ENCODE measurements around the gene SLC34A3.

Gene SLC34A3

DNA sequence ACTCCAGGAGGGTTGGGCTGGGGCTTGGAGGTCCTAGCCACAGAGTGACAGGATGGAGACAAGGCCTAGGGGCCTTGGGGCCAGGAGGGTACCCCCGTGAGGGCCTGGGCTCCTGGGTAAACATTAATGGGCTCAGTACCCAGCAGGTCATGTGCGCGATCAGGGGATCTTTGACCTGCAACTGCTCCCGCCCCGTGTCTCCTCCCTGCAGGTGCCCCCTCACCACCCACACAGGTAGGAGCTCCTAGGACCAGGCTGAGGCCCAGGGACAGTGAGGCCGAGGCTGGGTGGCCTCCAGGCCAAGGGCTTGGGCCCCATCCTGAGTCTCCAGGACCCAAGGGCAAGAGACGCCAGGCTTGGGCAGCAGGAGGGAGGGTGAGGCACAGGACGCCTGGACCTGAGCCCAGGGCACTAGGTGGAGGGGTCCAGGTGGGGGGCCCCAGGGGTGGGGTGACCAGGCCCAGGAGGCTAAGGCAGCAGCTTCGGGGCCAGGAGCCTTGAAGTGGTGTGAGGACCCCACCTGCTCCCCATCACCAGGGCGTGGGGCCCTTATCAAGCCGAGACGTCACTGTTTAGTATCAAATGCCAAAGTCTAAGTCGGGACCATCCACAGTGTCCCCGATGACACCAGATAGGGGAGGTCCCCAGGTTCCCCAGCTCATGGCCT is at the start of gene SLC34A3:
SLC34A3 (plus strand) TSS at position 197 of the 667 bp plus-strand sequence. CDS start 802 bp downstream, outside the sequence.
- DNase-seq = no peak

- no peak for DNase-seq
Observed at GRCh38 chr9:137181680-137182079, 49.0 kb upstream of the SLC34A3 start.

GRCh38 chr9:137182836-137183235 is 47.9 kb upstream of the SLC34A3 start:
- no peak for DNase-seq

DNA sequence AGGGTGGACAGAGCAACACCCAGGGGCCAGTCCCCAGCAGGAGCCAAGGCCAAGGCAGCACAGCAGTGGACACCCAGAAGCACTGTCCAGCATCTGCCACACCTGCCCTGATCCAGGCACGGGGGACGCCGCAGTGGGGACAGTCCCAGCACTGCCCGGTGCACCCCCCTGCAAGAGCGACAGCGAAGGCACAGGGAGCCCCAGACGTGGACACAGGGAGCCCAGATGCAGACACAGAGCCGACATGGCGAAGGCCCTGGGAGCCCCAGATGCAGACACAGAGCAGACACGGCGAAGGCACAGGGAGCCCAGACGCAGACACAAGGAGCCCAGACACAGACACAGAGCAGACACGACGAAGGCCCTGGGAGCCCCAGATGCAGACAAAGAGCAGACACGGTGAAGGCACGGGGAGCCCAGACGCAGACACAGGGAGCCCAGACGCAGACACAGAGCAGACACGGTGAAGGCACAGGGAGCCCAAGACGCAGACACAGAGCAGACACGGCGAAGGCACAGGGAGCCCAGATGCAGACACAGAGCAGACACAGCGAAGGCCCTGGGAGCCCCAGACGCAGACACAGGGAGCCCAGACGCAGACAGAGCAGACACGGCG is 46.6 kb upstream of the SLC34A3 start:
- DNase-seq = no peak

DNA sequence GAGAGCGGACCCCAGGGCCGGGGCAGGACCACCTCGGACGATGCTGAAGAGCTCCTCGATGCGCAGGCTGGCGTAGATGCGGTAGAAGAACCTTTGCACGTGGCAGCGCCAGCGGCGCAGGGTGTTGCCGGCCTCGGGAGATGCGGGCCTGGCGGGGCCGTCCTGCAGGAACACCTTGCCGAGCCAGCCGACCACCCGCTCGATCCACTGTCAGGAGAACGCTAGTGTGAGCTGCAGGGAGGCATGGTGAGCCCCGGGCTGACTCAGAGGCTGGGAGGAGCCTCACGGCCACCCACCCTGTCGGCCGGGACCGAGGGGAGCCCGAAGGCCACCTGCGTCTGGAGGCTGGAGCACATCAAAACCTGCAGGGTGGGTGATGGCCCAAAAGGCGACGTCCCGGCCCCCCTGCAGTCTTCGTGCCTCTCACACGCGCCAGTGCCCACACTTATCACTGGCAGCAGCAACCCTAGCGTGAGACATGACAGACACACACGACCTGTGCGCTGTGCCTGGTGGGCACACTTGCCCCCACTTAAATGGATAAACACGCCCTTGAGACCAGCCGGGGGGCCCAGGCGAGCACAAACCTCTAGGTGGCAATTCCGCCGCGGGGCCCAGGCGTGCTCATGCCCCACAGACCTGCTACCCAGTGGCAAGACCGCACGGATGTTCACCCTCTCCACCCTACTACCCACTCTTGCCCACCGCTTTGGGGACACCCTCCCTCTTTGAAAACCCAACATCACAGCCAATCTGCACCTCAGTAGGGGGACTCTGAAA is 45.6 kb upstream of the SLC34A3 start:
- DNase-seq = no peak

DNA sequence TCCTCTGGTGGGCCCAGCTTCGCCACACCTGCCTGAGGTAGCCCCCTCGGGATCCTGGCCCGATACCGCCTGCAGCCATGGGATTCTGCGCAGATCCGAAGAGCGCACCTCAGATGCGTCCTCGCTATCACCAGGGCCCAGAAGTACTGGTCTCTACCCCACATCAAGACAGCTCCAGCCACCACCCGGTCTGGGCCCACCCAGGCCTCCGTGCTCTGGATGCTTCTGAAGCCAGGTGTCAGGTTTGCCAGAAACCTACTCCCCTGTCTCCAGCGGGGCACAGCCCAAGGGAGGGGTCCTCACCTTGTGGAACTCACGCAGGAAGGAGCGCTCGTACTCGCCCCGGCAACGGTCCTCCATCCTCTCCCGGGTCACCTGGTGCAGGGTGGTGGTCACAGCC is 44.8 kb upstream of the SLC34A3 start:
- no peak for DNase-seq

GRCh38 chr9:137186385-137186784 is 44.3 kb upstream of the SLC34A3 start:
- DNase-seq = no peak

DNA sequence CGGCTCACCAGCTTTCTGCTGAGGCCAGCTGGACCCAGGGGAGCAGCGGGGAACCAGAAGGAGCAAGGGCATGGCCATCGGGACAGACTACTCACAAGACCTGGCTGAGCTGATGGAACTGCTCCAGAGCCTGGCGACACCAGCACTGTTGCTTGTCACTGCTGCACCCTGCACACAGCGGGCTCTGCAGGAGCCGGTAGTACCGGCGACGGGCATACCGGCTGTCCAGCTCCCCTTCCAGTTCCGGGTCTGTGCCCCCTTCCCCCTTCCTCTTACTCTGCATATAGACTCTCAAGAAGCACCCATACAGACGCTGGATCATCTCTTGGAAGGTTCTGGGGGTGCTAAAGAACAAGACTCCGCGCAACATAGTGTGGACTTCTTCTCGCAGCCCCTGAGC is 43.3 kb upstream of the SLC34A3 start:
- no peak for DNase-seq

- no peak for DNase-seq
Observed at GRCh38 chr9:137188086-137188489, 42.6 kb upstream of the SLC34A3 start.

- DNase-seq = no peak
Observed at GRCh38 chr9:137188490-137189296, 42.0 kb upstream of the SLC34A3 start, which contains the start of the genes ANAPC2 and SSNA1. ANAPC2 (minus strand) TSS chr9:137188560; CDS start chr9:137188532, 28 bp downstream. SSNA1 (plus strand) TSS chr9:137188676; CDS start chr9:137188727, 51 bp downstream.

- no peak for DNase-seq
Observed at GRCh38 chr9:137189297-137190295, 41.1 kb upstream of the SLC34A3 start.

GRCh38 chr9:137190315-137190856 is 40.3 kb upstream of the SLC34A3 start:
- no peak for DNase-seq

GRCh38 chr9:137191245-137191644 is 39.5 kb upstream of the SLC34A3 start:
- no peak for DNase-seq

DNA sequence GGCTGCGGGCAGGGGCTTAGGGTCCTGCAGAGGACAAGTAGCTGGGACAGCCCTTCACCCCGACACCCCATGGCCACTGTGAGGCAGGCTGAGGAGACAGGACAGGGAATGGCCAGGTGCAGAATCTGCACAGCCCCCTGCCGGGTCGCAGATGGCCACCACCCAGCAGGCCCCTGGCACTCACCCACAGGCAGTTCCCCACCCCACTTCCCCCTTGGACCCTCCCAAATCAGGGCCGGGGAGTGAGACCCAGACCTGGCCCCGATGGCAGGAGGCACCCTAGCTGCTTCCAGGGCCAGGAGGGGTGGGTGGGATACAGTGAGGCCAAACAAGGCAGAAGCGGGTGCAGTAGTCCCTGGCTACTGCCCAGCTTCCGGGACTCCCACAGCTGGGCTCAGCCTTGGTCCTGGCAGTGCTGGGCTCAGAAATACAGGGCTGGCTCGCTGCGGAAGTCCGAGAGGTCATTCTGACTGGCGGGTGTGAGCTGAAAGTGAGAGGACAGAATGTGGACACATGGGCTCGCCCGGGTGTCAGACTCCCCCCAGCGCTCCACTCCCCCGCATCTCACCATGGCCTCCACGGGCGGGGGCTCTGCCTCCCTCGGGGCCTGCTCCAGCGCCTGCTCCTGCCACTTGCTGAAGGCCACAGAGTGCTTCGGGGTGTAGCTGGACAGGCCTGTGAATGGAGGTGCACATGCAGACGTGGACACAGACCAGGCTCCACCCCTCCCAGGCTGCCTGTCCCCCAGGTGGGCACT is 38.8 kb upstream of the SLC34A3 start:
- DNase-seq = no peak

GRCh38 chr9:137192448-137192780 is 38.3 kb upstream of the SLC34A3 start:
- no peak for DNase-seq

- no peak for DNase-seq
Observed at GRCh38 chr9:137192859-137193258, 37.8 kb upstream of the SLC34A3 start.

DNA sequence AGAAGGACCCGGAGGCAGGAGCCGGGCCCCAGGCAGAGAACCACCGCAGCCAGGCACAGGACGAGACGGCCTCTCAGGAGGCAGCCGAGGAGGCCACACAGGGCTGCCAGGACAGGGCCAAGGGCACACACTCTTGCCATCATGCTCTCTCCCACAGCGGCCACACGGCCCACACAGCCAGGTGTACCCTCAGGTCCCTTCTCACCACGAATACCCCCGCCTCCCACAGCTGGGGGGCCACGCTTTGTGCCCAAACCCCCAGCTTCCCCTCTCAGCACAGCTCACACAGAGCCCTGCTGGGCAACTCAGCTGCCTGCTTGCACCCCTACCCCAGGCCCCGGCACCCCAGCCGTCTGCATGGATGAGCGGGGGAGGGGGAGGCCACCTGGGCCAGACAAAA is 36.9 kb upstream of the SLC34A3 start:
- DNase-seq = no peak

- DNase-seq = no peak
Observed at GRCh38 chr9:137194388-137194787, 36.3 kb upstream of the SLC34A3 start.

DNA sequence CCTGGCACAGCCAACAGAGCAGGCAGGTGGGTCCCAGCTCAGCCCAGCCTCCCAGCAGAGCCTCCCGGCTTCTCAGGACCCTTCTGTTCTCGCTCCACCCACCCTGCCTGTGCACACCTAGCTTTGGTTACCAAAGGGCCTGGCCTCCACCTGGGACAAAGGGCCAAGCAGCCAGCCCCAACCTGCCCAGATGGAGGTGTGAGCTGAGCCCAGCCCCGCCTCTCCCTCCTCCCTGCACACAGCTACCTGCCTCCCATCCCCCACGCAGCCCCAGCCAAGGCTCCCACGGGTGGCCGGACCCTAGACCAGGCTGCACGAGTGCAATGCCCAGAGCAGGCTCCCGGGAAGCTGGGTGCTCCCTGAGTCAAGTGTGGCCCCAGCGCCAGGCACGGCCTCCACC is 35.8 kb upstream of the SLC34A3 start:
- DNase-seq = no peak

DNA sequence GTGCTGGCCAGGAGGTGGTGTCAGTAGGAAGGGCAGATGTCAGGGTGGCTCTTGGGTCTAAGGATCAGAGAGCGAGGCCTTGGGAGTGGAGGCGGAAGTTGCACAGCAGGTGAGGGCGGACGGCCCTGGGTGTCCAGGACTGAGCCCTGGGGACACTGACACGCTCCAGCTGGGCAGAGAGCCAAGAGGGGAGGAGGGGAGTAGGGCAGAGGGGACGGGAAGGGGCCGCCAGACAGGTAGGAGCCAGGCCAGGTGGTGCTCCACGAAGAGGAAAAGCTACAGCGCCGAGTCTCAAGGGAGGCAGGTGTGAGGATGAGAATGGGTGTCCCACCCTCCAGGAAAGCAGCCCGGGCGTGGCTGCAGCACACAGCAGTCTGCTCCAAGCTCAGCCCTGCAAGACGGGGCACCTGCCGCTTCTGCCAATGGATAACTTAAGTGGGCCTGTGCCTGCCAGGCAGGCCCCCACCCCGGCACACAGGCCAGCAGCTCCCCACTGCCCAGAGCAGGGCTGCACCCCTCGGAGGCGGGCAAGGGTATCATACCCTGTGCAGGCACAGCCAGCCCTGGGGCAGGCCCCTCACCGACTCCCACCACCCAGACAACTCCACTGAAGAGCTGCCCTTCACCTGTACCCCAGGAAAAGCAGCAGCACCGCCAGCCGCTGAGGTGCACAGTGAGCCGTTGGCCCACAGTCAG is 35.0 kb upstream of the SLC34A3 start:
- no peak for DNase-seq
